ENCODE results near the gene HNRNPD.

DNA sequence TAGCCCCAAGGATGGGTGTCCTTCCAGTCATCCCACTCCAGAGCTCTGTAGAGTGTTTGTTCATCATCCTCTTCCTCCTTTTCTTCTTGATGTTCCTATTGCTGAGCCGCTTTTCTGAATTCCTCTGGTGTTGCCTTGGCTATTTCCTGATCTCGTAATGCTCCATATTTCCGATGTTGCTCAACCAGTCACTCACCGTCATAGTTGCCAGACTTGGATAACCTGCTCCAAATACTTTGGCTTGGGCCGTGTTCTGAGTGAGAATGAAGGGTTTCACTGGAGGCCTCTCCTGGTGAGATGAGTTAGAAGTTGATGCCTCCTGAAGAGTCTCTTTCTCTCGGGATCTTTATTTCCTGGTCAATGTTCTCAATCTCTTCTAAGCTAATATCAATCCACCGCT lies 27.8 kb upstream of the HNRNPD start:
- TF ChIP-seq, protein P1, sequence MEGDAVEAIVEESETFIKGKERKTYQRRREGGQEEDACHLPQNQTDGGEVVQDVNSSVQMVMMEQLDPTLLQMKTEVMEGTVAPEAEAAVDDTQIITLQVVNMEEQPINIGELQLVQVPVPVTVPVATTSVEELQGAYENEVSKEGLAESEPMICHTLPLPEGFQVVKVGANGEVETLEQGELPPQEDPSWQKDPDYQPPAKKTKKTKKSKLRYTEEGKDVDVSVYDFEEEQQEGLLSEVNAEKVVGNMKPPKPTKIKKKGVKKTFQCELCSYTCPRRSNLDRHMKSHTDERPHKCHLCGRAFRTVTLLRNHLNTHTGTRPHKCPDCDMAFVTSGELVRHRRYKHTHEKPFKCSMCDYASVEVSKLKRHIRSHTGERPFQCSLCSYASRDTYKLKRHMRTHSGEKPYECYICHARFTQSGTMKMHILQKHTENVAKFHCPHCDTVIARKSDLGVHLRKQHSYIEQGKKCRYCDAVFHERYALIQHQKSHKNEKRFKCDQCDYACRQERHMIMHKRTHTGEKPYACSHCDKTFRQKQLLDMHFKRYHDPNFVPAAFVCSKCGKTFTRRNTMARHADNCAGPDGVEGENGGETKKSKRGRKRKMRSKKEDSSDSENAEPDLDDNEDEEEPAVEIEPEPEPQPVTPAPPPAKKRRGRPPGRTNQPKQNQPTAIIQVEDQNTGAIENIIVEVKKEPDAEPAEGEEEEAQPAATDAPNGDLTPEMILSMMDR (IDR thresholded peaks at IDR 0.05) = no peak
- no peak for TF ChIP-seq POLR2A (IDR thresholded peaks at IDR 0.05)
